HG03520 (cell line): ENCODE measurements around the gene SLC44A1.

ENCODE experiments used
- ATAC-seq: cut with Tn5 transposase; IDR thresholded peaks from one replicate; pipeline ENCODE4 v1.9.1; 2021; ENCODE audit warnings: mild to moderate bottlenecking, moderate library complexity; ENCODE audit not compliant: unreplicated experiment

The SLC44A1 gene

DNA sequence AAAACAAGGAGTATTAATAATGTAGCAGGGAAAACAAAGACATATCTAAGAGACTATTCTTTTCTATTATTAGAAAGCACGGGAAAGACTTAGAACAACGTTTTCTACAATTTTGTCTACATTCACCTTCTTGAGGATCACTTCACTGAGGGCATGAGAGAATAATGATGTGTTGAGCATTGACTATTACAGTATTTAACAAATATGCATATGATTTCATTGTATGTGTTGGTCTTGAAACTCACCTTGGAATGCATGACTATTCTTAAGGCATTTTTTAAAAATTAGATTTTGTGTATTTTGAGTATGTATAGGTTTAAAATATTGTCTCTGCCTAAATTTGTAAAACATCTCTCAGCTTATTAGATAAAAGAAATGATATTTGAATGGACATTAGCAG is 204.6 kb downstream of the SLC44A1 start:
- no peak for ATAC-seq

DNA sequence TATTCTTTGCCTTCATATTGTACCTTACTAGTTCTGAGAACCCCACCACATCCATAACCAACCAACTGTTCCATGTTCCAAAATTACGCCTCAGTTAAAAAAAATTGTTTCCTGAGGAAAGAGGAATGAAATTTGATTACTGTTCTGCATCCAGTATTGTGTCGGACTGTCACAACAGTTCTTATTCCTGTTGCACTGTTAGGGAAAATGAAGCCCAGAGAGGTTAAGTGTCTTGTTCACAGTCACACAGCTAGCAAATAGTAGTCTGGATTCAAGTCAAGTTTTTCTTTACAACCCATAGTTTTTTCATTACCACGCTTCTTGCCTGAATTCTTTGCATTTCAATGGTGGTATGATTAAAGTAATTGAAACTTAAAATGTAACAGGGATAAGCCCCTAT is 207.7 kb downstream of the SLC44A1 start:
- ATAC-seq: no peak

DNA sequence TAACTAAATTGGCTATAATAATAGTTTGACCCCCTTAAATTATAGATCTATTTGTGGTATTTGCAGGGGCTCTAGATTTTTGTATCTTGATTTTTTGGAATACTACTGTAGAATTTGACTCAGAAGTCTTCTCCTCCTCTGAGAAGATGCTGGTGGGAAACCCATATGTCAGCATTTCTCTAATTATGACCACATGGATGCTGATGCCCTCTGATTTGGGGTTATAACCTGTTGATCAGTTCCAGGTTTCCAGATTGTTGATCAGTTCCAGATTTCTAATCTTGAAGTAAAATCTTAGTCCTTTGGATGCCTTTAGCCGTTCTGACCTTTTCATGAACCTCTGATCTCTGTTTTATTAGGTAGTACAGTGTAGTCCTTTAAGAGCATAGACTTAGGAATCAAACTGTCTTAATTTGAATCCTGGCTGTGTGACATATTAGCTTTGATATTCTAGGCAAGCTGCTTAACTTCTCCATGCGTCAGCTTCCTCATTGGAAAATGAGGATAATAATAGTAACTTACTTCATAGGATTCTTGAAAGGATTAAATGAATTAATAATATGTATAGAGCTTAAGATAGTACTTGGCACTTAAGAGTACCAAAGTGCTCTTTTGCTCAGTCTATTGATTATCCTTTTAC is 211.5 kb downstream of the SLC44A1 start:
- no peak for ATAC-seq

- no peak for ATAC-seq
Measured at GRCh38 chr9:105457560-105458294, 213.3 kb downstream of the SLC44A1 start.

DNA sequence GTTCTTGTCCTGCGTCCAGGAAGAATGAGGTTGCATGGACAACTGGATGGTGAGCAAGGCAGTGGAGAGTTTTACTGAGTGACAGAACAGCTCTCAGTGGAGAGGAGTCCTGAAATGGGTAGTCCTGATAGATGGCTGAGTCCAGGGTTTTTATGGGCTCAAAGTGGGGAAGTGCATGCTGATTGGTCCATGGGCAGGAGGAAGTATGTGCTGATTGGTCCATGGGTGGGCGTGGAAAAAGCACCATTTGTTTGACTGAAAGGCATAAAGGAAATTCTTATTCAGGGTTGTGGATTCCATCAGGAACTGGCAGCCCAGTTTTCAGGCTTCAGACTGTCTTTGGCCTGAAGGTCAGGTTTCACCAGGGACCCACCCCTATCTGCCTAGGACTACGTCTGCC is 214.0 kb downstream of the SLC44A1 start:
- no peak for ATAC-seq

DNA sequence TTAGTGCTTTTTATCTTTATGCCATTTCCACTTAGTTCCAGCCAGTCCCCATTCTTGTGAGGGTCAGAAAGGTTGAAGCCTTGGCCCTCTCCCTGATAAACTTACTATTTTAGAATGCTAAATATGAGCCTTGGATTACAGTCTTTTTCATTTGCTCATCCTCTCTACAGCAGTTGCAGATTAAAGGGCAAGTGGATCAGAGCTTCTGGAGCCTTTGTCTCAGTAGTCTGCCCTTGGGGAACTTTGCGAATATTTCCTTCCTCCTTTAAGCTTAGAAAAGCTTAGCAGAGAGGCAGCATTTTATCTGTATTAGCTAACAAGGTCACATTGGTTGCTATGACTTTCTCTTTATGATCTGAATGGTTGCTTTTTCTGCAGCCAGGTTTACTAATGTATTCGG is 214.9 kb downstream of the SLC44A1 start:
- no peak for ATAC-seq

DNA sequence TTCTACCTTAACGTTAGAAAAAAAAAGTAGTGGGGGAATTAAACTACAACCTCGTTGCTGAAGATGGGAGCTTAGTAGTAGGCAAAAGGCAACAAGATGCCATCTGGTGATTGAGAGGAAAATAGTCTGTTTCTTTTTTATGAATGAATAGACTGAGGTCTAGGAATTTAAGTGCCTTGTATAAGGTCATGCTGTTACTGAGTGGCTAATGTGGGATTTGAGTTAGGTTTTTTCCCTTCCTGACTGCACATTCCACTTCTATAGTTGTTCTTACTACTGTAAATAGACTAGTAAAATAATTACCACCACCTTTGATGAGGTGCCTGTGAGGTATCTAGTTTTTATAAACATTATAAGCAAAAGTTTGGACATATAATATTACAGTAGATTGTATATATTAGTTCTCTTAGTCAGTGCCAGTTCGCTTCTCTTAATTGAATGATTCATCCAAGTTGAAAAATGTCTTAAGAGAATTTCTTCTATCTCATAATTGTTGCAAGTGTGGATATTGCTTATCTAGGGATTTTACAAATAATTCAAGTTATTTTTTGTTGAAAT is 222.5 kb downstream of the SLC44A1 start:
- no peak for ATAC-seq

GRCh38 chr9:105468875-105469274 is 224.4 kb downstream of the SLC44A1 start:
- ATAC-seq: no peak

DNA sequence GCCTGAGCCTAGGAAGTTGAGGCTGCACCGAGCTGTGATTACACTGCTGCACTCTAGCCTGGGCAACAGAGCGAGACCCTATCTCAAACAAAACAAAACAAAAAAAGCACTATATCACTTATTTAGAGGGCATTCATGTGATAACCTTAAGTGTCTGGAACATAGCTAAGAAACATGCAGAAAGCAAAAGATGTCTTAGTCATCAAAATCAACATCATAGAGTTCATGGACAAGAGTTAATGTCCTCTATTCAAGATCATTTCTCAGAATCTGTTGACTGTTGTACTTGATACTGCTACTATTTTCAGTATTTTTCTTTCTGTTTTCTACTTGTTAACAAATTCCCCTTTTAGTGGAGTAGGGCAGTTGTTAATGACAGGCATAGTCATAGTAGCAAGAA is 228.8 kb downstream of the SLC44A1 start:
- ATAC-seq: no peak

GRCh38 chr9:105475302-105475701 is 230.9 kb downstream of the SLC44A1 start:
- no peak for ATAC-seq

DNA sequence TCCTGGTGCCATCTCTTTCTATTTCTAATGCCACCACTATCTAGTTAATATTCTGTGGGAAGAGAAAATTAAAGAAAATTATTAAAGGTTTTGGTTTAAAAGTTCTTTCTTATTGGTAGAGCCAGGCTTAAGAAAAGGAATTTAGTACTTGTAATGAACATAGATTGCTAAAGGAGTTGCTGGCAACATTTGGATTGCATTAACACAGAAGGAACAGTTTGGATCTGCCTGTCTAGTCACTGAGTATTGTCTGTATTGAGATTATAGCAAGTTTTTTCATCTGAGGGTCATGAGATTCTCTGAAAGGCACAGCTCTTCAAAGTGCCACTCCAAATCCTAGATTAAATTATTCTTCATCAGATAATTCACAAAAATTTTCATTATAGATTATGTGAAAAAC is 235.4 kb downstream of the SLC44A1 start:
- ATAC-seq: no peak

- ATAC-seq: no peak
Measured at GRCh38 chr9:105483618-105484017, 239.2 kb downstream of the SLC44A1 start.

DNA sequence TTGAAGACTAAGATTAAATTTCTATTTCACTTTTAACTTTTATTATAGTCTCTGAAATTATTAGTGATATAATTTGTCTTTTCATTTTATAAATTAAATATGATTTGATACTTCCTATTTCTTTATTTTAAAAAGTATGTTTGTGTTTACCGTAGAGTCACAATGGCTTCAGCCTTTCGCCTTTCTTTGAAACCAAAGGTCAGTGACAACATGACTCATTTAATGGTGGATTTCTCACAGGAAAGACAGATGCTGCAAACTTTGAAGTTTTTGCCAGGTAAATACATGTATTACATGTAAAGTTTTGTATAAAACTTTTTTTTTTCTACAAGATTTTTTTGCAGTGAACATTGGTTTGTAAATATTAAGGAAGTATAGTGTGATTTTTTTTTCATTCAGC is 239.8 kb downstream of the SLC44A1 start:
- ATAC-seq: no peak

DNA sequence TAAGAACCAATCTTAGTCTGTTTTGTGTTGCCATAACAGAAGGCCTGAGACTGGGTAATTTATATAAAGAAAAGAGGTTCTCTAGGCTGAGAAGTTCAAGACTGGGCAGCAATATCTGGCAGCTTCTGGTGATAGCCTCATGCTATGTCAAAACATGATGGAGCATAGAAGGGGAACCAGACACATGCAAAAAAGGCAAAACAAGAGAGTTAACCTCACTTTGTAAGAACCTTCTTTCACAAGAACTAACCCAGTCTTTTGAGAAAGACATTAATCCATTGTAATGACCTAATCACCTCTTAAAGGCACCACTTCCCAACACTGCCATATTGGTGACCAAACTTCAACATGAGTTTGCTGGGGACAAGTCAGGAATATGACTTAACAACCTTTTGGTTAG is 240.7 kb downstream of the SLC44A1 start:
- ATAC-seq: no peak
